ENCODE measurements around the gene SNRNP25. TPM values are rescaled to one million over a fixed set of nuclear protein-coding genes. Genes with fewer than 3 reads are reported as not detected.
"Not testable (repeated sequence)": the region's sequence is repeated elsewhere in the genome, so short reads cannot be mapped to it uniquely, and the experiment has no call there.

Gene SNRNP25
- total and polyA plus RNA-seq, 3 donors from 2014 or later: 12.8 to 26.9 (median 17.5) TPM

DNA sequence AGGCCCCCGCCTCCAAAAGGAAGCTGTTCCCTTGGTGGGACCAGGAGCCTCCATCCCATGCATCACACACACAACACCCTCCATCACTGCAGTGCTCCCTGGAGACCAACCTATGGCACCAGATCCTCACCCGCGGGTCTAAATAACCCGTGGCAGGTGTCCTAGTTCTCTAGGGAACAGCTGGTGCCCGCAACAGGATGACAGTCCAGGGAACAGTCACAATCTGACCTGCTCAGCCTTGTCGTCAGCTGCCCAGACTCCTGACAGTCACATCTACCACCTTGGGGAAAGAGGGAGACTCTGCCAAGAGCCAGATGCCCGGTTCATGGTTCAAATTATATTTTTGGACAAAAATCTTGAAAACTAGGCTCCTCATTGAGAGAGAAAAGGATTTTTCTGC, 23.0 kb upstream of the SNRNP25 start:
- WGBS, 2 donors: 70% methylated on average over 1 of the region's 7 CpGs; no CpG with 5 or more reads in 1 of the 2 donors
- DNase-seq: not testable (repeated sequence)

DNA sequence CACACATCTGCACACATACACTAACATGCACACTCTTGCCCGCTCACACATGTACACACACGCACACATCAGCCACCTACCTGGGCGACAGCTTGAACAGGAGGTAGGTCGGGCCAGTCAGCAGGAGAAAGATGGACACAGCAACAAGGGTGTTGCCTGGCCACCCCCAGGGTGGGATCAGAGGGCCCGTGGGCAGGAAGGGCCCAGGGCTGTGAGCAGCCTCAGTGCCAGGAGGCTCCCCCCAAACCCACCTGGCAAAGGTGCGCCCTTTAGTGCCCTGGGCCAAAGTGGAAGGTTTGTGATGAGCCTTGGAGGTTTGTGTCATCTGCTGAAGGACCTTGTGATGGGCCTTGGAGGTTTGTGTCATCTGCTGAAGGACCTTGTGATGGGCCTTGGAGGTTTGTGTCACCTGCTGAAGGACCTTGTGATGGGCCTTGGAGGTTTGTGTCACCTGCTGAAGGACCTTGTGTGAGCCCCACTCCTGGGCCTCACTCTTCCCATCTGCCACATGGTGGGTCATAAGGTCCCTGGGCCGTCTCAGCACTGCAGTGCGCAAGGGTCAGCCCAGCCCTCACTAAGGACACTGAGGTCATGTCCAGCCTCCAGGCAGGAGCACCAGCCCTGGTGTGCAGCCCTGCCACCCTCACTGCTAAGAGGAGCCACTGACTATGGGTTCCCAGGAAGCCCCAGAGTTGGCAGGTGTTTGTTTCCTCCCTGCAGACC, 20.3 kb upstream of the SNRNP25 start:
- not testable (repeated sequence) for DNase-seq
- WGBS, 2 donors: 80 to 96% methylated on average over 3 to 5 of the region's 8 CpGs

More for the DNA sequence above, 23.0 kb upstream of the SNRNP25 start:
- H3K27me3 ChIP-seq; H3K36me3 ChIP-seq (ENCODE audit: low read depth, missing control alignments); H3K4me1 ChIP-seq; H3K9me3 ChIP-seq; H3K4me3 ChIP-seq; intact Hi-C loops (cut with DNase I; ENCODE audit: low total_unique reads); H3K27ac ChIP-seq: not testable (repeated sequence)

DNA sequence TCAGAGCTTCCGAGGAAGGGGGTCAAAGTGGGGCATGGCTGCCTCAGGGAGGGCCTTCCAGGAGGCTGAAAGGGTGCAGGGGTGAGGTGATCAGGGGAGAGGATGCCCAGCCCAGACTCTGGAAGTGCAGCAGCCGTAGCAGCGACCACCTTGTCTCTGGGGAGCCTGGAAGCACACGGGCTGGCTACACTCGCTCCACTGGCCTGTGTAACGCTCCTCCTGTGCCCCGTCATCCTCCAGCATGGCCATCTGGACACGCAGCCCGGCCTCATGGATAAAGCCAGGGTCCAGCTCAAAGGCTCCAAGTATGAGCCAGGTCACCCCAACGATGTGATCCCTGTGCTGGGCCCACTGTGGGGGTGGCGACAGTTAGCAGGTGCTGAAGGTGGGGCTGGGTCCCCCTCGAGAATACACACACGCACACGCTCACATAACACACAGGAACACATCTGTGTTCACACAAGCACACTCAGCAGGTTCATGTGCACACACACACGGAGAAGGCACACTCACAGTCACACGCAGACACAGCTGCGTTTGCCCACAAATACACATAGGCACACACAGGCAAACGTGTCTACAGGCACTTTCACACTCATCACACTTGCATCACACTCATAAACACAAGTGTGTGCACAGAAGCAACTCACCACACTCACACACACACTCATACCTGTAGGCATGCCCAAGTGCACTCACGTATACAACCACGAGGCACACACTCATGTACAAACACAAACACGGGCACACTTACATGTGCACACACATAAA, 19.6 kb upstream of the SNRNP25 start:
- Histone ChIP-seq H3K36me3 (ENCODE audit: low read depth, missing control alignments) (no peaks in the 10 kb centered on the region), H3K27ac (no peak overlapping the region), H3K4me1 (no peaks in the 10 kb centered on the region), H3K9me3 (no peaks in the 10 kb centered on the region), H3K4me3 (no peak overlapping the region), H3K27me3 (no peaks in the 10 kb centered on the region)
- intact Hi-C loops (cut with DNase I; ENCODE audit: low total_unique reads): no loop called here
- no peak for DNase-seq
- TF ChIP-seq POLR2A (IDR thresholded peaks at IDR 0.05): no peak
- no peak for TF ChIP-seq CTCF (IDR thresholded peaks at IDR 0.05)
- WGBS, 2 donors: 90 to 91% methylated on average over 10 to 21 of the region's 21 CpGs

More for the DNA sequence above, 20.3 kb upstream of the SNRNP25 start:
- H3K27me3 ChIP-seq; H3K4me1 ChIP-seq; intact Hi-C loops (cut with DNase I; ENCODE audit: low total_unique reads); H3K27ac ChIP-seq; H3K36me3 ChIP-seq (ENCODE audit: low read depth, missing control alignments); H3K9me3 ChIP-seq; H3K4me3 ChIP-seq: not testable (repeated sequence)

DNA sequence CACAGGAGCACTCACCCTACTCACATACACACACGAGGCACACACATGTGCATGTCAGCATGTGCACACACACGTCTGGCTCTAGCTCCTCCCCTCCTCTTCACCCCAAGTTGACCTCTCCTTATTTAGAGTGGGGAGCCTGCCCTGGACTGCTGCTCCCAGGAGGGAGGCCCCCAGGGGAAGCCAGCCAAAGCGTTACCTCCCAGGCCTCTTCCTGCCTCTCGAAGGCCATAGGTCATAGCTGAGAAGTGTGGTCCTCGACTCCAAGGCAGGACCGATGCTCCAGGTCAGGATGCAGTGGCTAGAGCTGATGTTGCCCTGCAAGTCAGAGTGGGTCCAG, 19.0 kb upstream of the SNRNP25 start:
- H3K4me1 ChIP-seq: no peaks in the 10 kb centered on the region
- no peaks in the 10 kb centered on the region for H3K27me3 ChIP-seq
- TF ChIP-seq CTCF (IDR thresholded peaks at IDR 0.05): no peak
- no peak for TF ChIP-seq POLR2A (IDR thresholded peaks at IDR 0.05)
- no peaks in the 10 kb centered on the region for H3K9me3 ChIP-seq
- H3K4me3 ChIP-seq: no peak overlapping the region
- 59 to 69% methylated on average over 6 of the region's 6 CpGs for WGBS, 2 donors
- intact Hi-C loops (cut with DNase I; ENCODE audit: low total_unique reads): no loop called here
- H3K27ac ChIP-seq: no peak overlapping the region
- no peak for DNase-seq
- no peaks in the 10 kb centered on the region for H3K36me3 ChIP-seq (ENCODE audit: low read depth, missing control alignments)

DNA sequence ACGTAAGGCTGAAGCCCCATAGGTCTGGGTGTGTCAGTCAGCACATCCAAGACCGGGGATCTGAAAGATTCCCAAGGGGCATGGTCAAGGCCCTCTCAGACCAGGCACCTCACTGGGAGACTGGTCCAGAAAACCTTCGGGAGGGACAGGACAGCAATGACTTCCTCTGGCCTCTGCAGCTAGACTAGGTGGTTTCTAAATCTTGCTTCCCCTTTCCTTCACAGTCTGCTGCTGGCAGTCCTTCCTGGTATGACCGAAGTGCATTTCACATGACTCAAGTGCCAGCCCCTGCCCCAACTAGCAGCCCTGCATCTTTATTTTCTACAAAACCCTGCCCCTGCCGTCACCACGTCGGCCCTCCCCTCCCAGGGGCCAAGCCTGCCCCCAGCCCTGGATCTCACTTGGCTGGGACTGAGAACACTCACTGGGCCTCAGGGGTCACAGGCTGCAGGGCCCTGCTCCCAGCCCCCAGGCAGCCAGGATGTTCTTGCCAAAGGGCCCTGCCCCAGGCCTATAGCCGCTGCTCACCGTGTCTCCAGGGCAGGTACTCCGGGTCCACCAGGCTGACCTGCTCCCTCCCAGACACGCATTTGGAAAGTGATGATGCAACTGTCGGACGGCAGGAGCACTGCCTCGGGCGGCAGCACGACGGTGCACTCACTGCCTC, 18.5 kb upstream of the SNRNP25 start:
- H3K4me3 ChIP-seq: no peak overlapping the region
- no peak for TF ChIP-seq CTCF (IDR thresholded peaks at IDR 0.05)
- TF ChIP-seq POLR2A (IDR thresholded peaks at IDR 0.05): no peak
- H3K36me3 ChIP-seq (ENCODE audit: low read depth, missing control alignments): no peaks in the 10 kb centered on the region
- intact Hi-C loops (cut with DNase I; ENCODE audit: low total_unique reads): no loop called here
- H3K27me3 ChIP-seq: no peaks in the 10 kb centered on the region
- no peaks in the 10 kb centered on the region for H3K9me3 ChIP-seq
- no peak for DNase-seq
- H3K27ac ChIP-seq: no peak overlapping the region
- H3K4me1 ChIP-seq: no peaks in the 10 kb centered on the region
- WGBS, 2 donors: 66 to 87% methylated on average over 7 to 17 of the region's 17 CpGs
